Measurements from ENCODE around the gene HEATR3.
"Not testable (repeated sequence)": the region's sequence is repeated elsewhere in the genome, so short reads cannot be mapped to it uniquely, and the experiment has no call there.

HEATR3 gene

DNA sequence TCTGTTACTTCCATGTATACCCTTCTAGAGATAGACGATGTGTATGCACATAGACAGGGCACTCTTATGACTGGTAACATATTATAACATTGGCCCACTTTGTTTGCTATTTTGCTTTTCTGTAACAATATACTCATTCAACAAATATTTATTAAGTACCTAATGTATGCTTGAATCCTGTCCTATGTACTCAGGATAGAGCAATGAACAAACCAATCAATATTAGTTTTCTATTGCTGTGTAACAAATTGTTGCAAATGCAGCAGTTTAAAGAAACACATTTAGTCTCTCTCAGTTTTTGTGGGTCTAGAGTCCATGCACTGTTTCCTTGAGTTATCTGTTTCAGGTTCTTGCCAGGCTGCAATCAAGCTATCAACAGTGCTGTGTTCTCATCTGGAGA lies 57.6 kb downstream of the HEATR3 start:
- Histone ChIP-seq H3K79me2 (ENCODE audit: control insufficient read depth, low read length) (no peaks in the 10 kb centered on the region), H3K4me1 (ENCODE audit: control insufficient read depth, low read length) (peaks cover 18% of the 10 kb centered on the region), H3K4me3 (ENCODE audit: low read length) (no peak overlapping the region), H3K4me2 (ENCODE audit: low read length) (no peak overlapping the region), H3K36me3 (ENCODE audit: control insufficient read depth, low read length) (no peaks in the 10 kb centered on the region), H3F3A (ENCODE audit: control insufficient read depth, insufficient read depth) (0 out of 2 replicates have a peak, but pooled peaks cover 2% of the 10 kb centered on the region), H4K20me1 (ENCODE audit: control insufficient read depth, insufficient read depth, low read depth, low read length) (no peaks in the 10 kb centered on the region), H3K27ac (ENCODE audit: low read depth, low read length) (no peak overlapping the region), H3K9me3 (ENCODE audit: control insufficient read depth, insufficient read depth, low read length) (no peaks in the 10 kb centered on the region), H3K27me3 (ENCODE audit: control insufficient read depth, low read length) (no peaks in the 10 kb centered on the region), H3K9me2 (replicated peaks; ENCODE audit: control insufficient read depth, low read length) (no peaks in the 10 kb centered on the region)
- TF ChIP-seq CTCF (IDR thresholded peaks at IDR 0.05; ENCODE audit: low read depth, low read length, poor library complexity, severe bottlenecking) (no peak), EZH2phosphoT487 (IDR thresholded peaks at IDR 0.05; ENCODE audit: borderline replicate concordance, low read length) (no peak)

DNA sequence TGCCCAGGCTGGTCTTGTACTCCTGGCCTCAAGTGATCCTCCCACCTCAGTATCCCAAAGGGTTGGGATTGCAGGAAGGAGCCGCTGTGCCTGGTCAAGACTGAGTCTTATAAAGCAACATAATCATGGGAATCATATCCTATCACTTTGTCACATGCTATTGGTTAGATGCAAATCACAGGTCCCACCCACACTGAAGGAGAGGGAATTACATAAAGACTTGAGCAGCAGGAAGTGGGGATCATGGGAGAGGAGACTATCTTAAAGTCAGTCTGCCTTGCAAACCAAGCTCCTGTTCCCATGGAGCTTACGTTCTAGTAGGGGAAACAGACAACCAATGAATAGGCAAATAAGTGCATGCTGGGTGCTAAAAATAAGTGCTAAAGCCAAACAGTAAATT lies 59.0 kb downstream of the HEATR3 start:
- Histone ChIP-seq H3K9me3 (ENCODE audit: control insufficient read depth, insufficient read depth, low read length) (no peaks in the 10 kb centered on the region), H3K4me3 (ENCODE audit: low read length) (no peak overlapping the region), H3F3A (ENCODE audit: control insufficient read depth, insufficient read depth) (0 out of 2 replicates have a peak, but pooled peaks cover 2% of the 10 kb centered on the region), H4K20me1 (ENCODE audit: control insufficient read depth, insufficient read depth, low read depth, low read length) (no peaks in the 10 kb centered on the region), H3K9me2 (replicated peaks; ENCODE audit: control insufficient read depth, low read length) (no peaks in the 10 kb centered on the region), H3K4me2 (ENCODE audit: low read length) (no peak overlapping the region), H3K27me3 (ENCODE audit: control insufficient read depth, low read length) (no peaks in the 10 kb centered on the region), H3K4me1 (ENCODE audit: control insufficient read depth, low read length) (peaks cover 18% of the 10 kb centered on the region), H3K36me3 (ENCODE audit: control insufficient read depth, low read length) (no peaks in the 10 kb centered on the region), H3K27ac (ENCODE audit: low read depth, low read length) (no peak overlapping the region), H3K79me2 (ENCODE audit: control insufficient read depth, low read length) (no peaks in the 10 kb centered on the region)
- TF ChIP-seq EZH2phosphoT487 (IDR thresholded peaks at IDR 0.05; ENCODE audit: borderline replicate concordance, low read length) (no peak), CTCF (IDR thresholded peaks at IDR 0.05; ENCODE audit: low read depth, low read length, poor library complexity, severe bottlenecking) (no peak)

DNA sequence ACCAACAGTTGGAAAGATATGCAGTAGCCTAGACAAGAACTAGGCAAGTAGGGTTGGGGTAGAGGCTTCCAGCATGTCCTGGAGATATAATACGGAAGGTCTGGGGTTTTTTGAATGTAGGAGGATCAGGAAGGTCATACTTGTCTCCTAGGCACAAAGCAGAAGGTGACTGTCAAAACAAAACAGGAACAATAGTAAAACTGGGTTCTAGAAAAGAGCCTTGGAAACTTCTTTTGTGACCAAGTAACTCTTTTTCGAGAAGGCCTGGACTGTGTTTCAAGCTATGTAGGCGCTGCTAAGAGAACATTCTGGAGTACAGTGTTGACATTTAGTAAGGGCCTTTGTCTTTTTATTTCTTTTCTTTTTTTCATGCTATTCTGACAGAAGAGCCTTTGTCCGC lies 60.4 kb downstream of the HEATR3 start:
- 0 out of 2 replicates have a peak, but pooled peaks cover 2% of the 10 kb centered on the region for H3F3A ChIP-seq (ENCODE audit: control insufficient read depth, insufficient read depth)
- H3K27me3 ChIP-seq (ENCODE audit: control insufficient read depth, low read length), result no peaks in the 10 kb centered on the region
- no peak for TF ChIP-seq CTCF (IDR thresholded peaks at IDR 0.05; ENCODE audit: low read depth, low read length, poor library complexity, severe bottlenecking)
- no peak for TF ChIP-seq EZH2phosphoT487 (IDR thresholded peaks at IDR 0.05; ENCODE audit: borderline replicate concordance, low read length)
- H3K79me2 ChIP-seq (ENCODE audit: control insufficient read depth, low read length), result no peaks in the 10 kb centered on the region
- no peaks in the 10 kb centered on the region for H3K9me3 ChIP-seq (ENCODE audit: control insufficient read depth, insufficient read depth, low read length)
- no peaks in the 10 kb centered on the region for H3K36me3 ChIP-seq (ENCODE audit: control insufficient read depth, low read length)
- peaks cover 17% of the 10 kb centered on the region for H3K4me1 ChIP-seq (ENCODE audit: control insufficient read depth, low read length)
- H3K9me2 ChIP-seq (replicated peaks; ENCODE audit: control insufficient read depth, low read length), result no peaks in the 10 kb centered on the region
- no peaks in the 10 kb centered on the region for H4K20me1 ChIP-seq (ENCODE audit: control insufficient read depth, insufficient read depth, low read depth, low read length)
- H3K4me2 ChIP-seq (ENCODE audit: low read length), result no peak overlapping the region
- H3K4me3 ChIP-seq (ENCODE audit: low read length), result no peak overlapping the region
- no peak overlapping the region for H3K27ac ChIP-seq (ENCODE audit: low read depth, low read length)

DNA sequence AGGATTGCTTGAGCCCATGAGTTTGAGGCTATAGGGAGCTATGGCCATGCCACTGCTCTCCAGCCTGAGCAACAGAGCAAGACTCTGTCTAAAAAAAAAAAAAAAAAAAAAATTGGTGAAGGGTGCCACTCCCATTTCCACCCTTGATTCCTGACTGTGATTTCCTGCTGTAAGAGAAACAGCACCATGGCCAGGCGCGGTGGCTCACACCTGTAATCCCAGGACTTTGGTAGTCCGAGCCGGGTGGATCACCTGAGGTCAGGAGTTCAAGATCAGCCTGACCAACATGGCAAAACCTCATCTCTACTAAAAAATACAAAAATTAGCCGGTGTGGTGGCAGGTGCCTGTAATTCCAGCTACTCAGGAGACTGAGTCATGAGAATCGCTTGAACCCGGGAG lies 66.8 kb downstream of the HEATR3 start:
- H3K4me2 ChIP-seq (ENCODE audit: low read length); H3K9me3 ChIP-seq (ENCODE audit: control insufficient read depth, insufficient read depth, low read length); H3K9me2 ChIP-seq (replicated peaks; ENCODE audit: control insufficient read depth, low read length); H3K79me2 ChIP-seq (ENCODE audit: control insufficient read depth, low read length); H3K27ac ChIP-seq (ENCODE audit: low read depth, low read length); H4K20me1 ChIP-seq (ENCODE audit: control insufficient read depth, insufficient read depth, low read depth, low read length); H3F3A ChIP-seq (ENCODE audit: control insufficient read depth, insufficient read depth); H3K4me3 ChIP-seq (ENCODE audit: low read length); H3K27me3 ChIP-seq (ENCODE audit: control insufficient read depth, low read length); H3K4me1 ChIP-seq (ENCODE audit: control insufficient read depth, low read length); H3K36me3 ChIP-seq (ENCODE audit: control insufficient read depth, low read length): not testable (repeated sequence)

Measured in DOHH2 (cell line).